ENCODE results near the gene TSC22D2. TPM values are rescaled to one million over a fixed set of nuclear protein-coding genes. Genes with fewer than 3 reads are reported as not detected.
"Not testable (repeated sequence)": the region's sequence is repeated elsewhere in the genome, so short reads cannot be mapped to it uniquely, and the experiment has no call there.

Gene TSC22D2
- total RNA-seq, 1 donor from 2014 or later, result 116 TPM

GRCh38 chr3:150469931-150470740, 62.0 kb downstream of the TSC22D2 start:
- Histone ChIP-seq H3K4me3 (ENCODE audit: insufficient read depth, low read depth, low read length) (peak overlapping the region; percentile 2), H3K4me2 (ENCODE audit: low read length) (peak overlapping the region; percentile 74), H3K27ac (ENCODE audit: low read depth, low read length) (peak overlapping the region; percentile 86), H3K9ac (ENCODE audit: low read length) (peak overlapping the region; percentile 66), H3K36me3 (ENCODE audit: insufficient read depth, low read length) (no peaks in the 10 kb centered on the region), H3K9me3 (ENCODE audit: insufficient read depth, low read depth, low read length) (no peaks in the 10 kb centered on the region), H2AFZ (ENCODE audit: low read depth, low read length) (no peak overlapping the region), H3K27me3 (ENCODE audit: insufficient read depth, low read length) (no peaks in the 10 kb centered on the region), H3K79me2 (ENCODE audit: insufficient read depth, low read length) (no peaks in the 10 kb centered on the region), H3K4me1 (ENCODE audit: insufficient read depth, low read length) (peaks cover 28% of the 10 kb centered on the region), H4K20me1 (ENCODE audit: insufficient read depth, low read length) (no peaks in the 10 kb centered on the region)
- H3K4me1 Mint-ChIP-seq (ENCODE audit: low read depth, unreplicated experiment), result peaks cover 36% of the 10 kb centered on the region
- FAIRE-seq (no peak), DNase-seq (ENCODE audit: low read depth) (peak; percentile 55)
- peak overlapping the region; percentile 27 for H3K4me3 Mint-ChIP-seq (ENCODE audit: unreplicated experiment)
- TF ChIP-seq, protein P1, sequence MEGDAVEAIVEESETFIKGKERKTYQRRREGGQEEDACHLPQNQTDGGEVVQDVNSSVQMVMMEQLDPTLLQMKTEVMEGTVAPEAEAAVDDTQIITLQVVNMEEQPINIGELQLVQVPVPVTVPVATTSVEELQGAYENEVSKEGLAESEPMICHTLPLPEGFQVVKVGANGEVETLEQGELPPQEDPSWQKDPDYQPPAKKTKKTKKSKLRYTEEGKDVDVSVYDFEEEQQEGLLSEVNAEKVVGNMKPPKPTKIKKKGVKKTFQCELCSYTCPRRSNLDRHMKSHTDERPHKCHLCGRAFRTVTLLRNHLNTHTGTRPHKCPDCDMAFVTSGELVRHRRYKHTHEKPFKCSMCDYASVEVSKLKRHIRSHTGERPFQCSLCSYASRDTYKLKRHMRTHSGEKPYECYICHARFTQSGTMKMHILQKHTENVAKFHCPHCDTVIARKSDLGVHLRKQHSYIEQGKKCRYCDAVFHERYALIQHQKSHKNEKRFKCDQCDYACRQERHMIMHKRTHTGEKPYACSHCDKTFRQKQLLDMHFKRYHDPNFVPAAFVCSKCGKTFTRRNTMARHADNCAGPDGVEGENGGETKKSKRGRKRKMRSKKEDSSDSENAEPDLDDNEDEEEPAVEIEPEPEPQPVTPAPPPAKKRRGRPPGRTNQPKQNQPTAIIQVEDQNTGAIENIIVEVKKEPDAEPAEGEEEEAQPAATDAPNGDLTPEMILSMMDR (IDR thresholded peaks at IDR 0.05; ENCODE audit: insufficient read depth, low read depth, low read length), result no peak
- TF ChIP-seq EZH2 (IDR thresholded peaks at IDR 0.05; ENCODE audit: insufficient read depth, low read length), result no peak
- H3K9me3 Mint-ChIP-seq (ENCODE audit: unreplicated experiment), result no peaks in the 10 kb centered on the region
- H3K27me3 Mint-ChIP-seq (ENCODE audit: low read depth, unreplicated experiment), result no peaks in the 10 kb centered on the region
- peak overlapping the region; percentile 92 for H3K27ac Mint-ChIP-seq (ENCODE audit: unreplicated experiment)
- peaks cover 10% of the 10 kb centered on the region for H3K36me3 Mint-ChIP-seq (ENCODE audit: low read depth, unreplicated experiment)

GRCh38 chr3:150472421-150472820, 64.3 kb downstream of the TSC22D2 start:
- no peak overlapping the region for H3K27ac ChIP-seq (ENCODE audit: low read depth, low read length)
- H2AFZ ChIP-seq (ENCODE audit: low read depth, low read length), result no peak overlapping the region
- Mint-ChIP-seq H3K9me3 (ENCODE audit: unreplicated experiment) (peaks cover 3% of the 10 kb centered on the region), H3K4me1 (ENCODE audit: low read depth, unreplicated experiment) (peaks cover 27% of the 10 kb centered on the region), H3K27ac (ENCODE audit: unreplicated experiment) (no peak overlapping the region), H3K36me3 (ENCODE audit: low read depth, unreplicated experiment) (peaks cover 19% of the 10 kb centered on the region), H3K27me3 (ENCODE audit: low read depth, unreplicated experiment) (no peaks in the 10 kb centered on the region), H3K4me3 (ENCODE audit: unreplicated experiment) (no peak overlapping the region)
- H4K20me1 ChIP-seq (ENCODE audit: insufficient read depth, low read length), result no peaks in the 10 kb centered on the region
- H3K36me3 ChIP-seq (ENCODE audit: insufficient read depth, low read length), result no peaks in the 10 kb centered on the region
- H3K79me2 ChIP-seq (ENCODE audit: insufficient read depth, low read length), result no peaks in the 10 kb centered on the region
- H3K27me3 ChIP-seq (ENCODE audit: insufficient read depth, low read length), result no peaks in the 10 kb centered on the region
- no peak overlapping the region for H3K4me3 ChIP-seq (ENCODE audit: insufficient read depth, low read depth, low read length)
- FAIRE-seq, result no peak
- TF ChIP-seq, protein P1 (IDR thresholded peaks at IDR 0.05; ENCODE audit: insufficient read depth, low read depth, low read length), result no peak
- no peak for TF ChIP-seq EZH2 (IDR thresholded peaks at IDR 0.05; ENCODE audit: insufficient read depth, low read length)
- peaks cover 21% of the 10 kb centered on the region for H3K4me1 ChIP-seq (ENCODE audit: insufficient read depth, low read length)
- H3K9me3 ChIP-seq (ENCODE audit: insufficient read depth, low read depth, low read length), result no peaks in the 10 kb centered on the region
- DNase-seq (ENCODE audit: low read depth), result no peak
- no peak overlapping the region for H3K9ac ChIP-seq (ENCODE audit: low read length)
- H3K4me2 ChIP-seq (ENCODE audit: low read length), result no peak overlapping the region

- Mint-ChIP-seq H3K27ac (ENCODE audit: unreplicated experiment) (peak overlapping the region; percentile 72), H3K36me3 (ENCODE audit: low read depth, unreplicated experiment) (peaks cover 21% of the 10 kb centered on the region), H3K4me1 (ENCODE audit: low read depth, unreplicated experiment) (peaks cover 21% of the 10 kb centered on the region)
- not testable (repeated sequence) for FAIRE-seq; H3K79me2 ChIP-seq (ENCODE audit: insufficient read depth, low read length); H3K9ac ChIP-seq (ENCODE audit: low read length); H3K36me3 ChIP-seq (ENCODE audit: insufficient read depth, low read length); H4K20me1 ChIP-seq (ENCODE audit: insufficient read depth, low read length); H3K9me3 ChIP-seq (ENCODE audit: insufficient read depth, low read depth, low read length); H3K27ac ChIP-seq (ENCODE audit: low read depth, low read length); H3K27me3 ChIP-seq (ENCODE audit: insufficient read depth, low read length); H3K9me3 Mint-ChIP-seq (ENCODE audit: unreplicated experiment); H2AFZ ChIP-seq (ENCODE audit: low read depth, low read length); H3K4me3 ChIP-seq (ENCODE audit: insufficient read depth, low read depth, low read length); H3K27me3 Mint-ChIP-seq (ENCODE audit: low read depth, unreplicated experiment); H3K4me2 ChIP-seq (ENCODE audit: low read length); H3K4me3 Mint-ChIP-seq (ENCODE audit: unreplicated experiment); DNase-seq (ENCODE audit: low read depth)
- peaks cover 20% of the 10 kb centered on the region for H3K4me1 ChIP-seq (ENCODE audit: insufficient read depth, low read length)
Observed at GRCh38 chr3:150473161-150473560, 65.1 kb downstream of the TSC22D2 start.
